ENCODE results near the gene TNNI2.
"Not testable (repeated sequence)": the region's sequence is repeated elsewhere in the genome, so short reads cannot be mapped to it uniquely, and the experiment has no call there.

TNNI2 gene

DNA sequence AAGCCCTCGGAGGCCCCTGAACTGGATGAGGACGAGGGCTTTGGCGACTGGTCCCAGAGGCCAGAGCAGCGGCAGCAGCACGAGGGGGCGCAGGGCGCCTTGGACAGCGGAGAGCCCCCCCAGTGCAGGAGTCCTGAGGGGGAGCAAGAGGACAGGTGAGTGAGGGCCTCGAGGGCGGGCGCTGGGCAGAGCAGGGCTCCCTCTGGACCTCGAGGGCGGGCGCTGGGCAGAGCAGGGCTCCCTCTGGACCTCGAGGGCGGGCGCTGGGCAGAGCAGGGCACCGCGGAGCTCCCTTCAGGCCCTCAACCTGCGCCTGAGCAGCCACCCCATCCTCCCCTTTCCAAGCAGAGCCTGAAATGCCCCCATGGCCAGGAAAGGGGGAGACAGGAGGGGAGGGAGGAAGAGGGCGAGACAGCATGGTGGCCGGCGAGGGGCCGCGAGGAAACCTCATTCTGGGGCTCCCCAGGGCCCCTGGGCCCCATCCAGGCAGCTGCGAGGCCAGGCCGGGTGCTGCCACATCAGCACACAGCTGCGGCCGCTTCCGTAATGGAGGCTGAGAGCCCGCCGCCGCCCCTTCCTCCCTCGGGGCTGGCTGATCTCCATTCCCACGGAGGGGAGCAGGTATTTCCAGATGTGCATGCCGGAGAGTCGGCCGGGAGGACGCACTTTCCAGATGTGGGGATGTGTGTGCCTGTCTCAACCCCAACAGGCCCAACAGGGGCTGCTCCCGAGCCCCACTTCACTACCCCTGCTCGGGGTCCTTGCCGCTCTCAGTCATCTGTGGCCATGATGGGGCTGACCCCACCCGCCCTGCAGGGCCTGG is 42.9 kb downstream of the TNNI2 start:
- Histone ChIP-seq H3K9me3 (ENCODE audit: low read depth, low read length) (no peaks in the 10 kb centered on the region), H3K36me3 (ENCODE audit: insufficient read depth, low read length) (no peaks in the 10 kb centered on the region), H3K27ac (no peak overlapping the region), H3K9ac (ENCODE audit: insufficient read length) (no peak overlapping the region), H3K4me3 (no peak overlapping the region)
- TF ChIP-seq FOXP2 (optimal IDR thresholded peaks at IDR 0.05; ENCODE audit: control extremely low read depth, extremely low read length, insufficient read depth) (no peak), EZH2 (IDR thresholded peaks at IDR 0.05) (no peak), POLR2AphosphoS5 (IDR thresholded peaks at IDR 0.05; ENCODE audit: borderline replicate concordance, low read depth, low read length) (no peak)
- DNase-seq (ENCODE audit: low read depth, low spot score), result no peak

- TF ChIP-seq FOXP2 (optimal IDR thresholded peaks at IDR 0.05; ENCODE audit: control extremely low read depth, extremely low read length, insufficient read depth) (no peak), EZH2 (IDR thresholded peaks at IDR 0.05) (no peak), POLR2AphosphoS5 (IDR thresholded peaks at IDR 0.05; ENCODE audit: borderline replicate concordance, low read depth, low read length) (no peak)
- Histone ChIP-seq H3K27ac (no peak overlapping the region), H3K9ac (ENCODE audit: insufficient read length) (no peak overlapping the region), H3K9me3 (ENCODE audit: low read depth, low read length) (no peaks in the 10 kb centered on the region), H3K36me3 (ENCODE audit: insufficient read depth, low read length) (no peaks in the 10 kb centered on the region), H3K4me3 (no peak overlapping the region)
- peak; percentile 2 for DNase-seq (ENCODE audit: low read depth, low spot score)
These were observed 43.8 kb downstream of the TNNI2 start for GRCh38 chr11:1882265-1883238.

DNA sequence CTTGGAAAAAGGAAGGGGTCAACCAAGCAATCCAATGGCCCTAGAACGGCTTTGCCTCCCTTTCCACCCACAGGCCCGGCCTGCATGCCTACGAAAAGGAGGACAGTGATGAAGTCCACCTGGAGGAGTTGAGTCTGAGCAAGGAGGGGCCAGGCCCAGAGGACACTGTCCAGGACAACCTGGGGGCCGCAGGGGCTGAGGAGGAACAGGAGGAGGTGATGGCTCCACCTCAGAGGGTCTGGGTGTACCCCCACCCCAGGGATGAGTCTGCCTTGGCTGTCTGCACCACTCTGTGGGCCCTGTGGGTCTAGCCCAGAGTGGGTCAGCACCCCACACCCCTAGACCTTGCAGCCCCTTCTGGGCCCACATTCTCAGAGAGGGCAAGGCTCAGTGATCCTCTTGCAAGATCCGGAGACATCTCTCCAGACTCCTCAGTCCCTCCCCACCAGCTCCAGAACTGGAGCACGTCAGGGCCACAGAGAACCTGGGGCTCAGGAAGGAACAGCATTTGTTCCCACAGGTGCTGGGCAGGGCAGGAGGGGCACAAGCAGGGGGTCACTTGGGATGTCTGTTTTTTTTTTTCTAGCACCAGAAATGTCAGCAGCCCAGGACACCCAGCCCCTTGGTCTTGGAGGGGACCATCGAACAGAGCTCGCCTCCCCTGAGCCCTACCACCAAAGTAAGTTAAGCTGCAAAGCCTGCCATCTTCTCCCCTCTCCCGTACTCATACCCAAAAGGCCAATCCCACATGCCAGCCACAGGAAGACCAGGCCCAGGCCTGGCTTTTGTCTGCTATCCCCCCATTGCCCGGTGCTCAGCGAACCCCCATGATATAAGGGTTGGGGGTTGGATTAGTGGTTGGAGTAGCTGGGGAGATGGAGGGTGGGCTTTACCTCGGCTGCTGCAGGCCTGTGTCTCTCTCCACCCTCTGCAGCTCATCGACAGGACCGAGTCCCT is 44.8 kb downstream of the TNNI2 start:
- Histone ChIP-seq H3K9me3 (ENCODE audit: low read depth, low read length) (no peaks in the 10 kb centered on the region), H3K4me3 (no peak overlapping the region)
- DNase-seq (ENCODE audit: low read depth, low spot score), result no peak

GRCh38 chr11:1884303-1884700 is 45.5 kb downstream of the TNNI2 start:
- H3K9me3 ChIP-seq (ENCODE audit: low read depth, low read length), result no peaks in the 10 kb centered on the region
- TF ChIP-seq POLR2AphosphoS5 (IDR thresholded peaks at IDR 0.05; ENCODE audit: borderline replicate concordance, low read depth, low read length) (no peak), FOXP2 (optimal IDR thresholded peaks at IDR 0.05; ENCODE audit: control extremely low read depth, extremely low read length, insufficient read depth) (no peak), EZH2 (IDR thresholded peaks at IDR 0.05) (no peak)
- H3K9ac ChIP-seq (ENCODE audit: insufficient read length), result no peak overlapping the region
- H3K36me3 ChIP-seq (ENCODE audit: insufficient read depth, low read length), result no peaks in the 10 kb centered on the region
- H3K4me3 ChIP-seq, result no peak overlapping the region
- no peak overlapping the region for H3K27ac ChIP-seq
- no peak for DNase-seq (ENCODE audit: low read depth, low spot score)

More for the DNA sequence above, 44.8 kb downstream of the TNNI2 start:
- H3K9ac ChIP-seq (ENCODE audit: insufficient read length), result no peak overlapping the region
- no peaks in the 10 kb centered on the region for H3K36me3 ChIP-seq (ENCODE audit: insufficient read depth, low read length)
- no peak for TF ChIP-seq EZH2 (IDR thresholded peaks at IDR 0.05)
- no peak for TF ChIP-seq POLR2AphosphoS5 (IDR thresholded peaks at IDR 0.05; ENCODE audit: borderline replicate concordance, low read depth, low read length)
- TF ChIP-seq FOXP2 (optimal IDR thresholded peaks at IDR 0.05; ENCODE audit: control extremely low read depth, extremely low read length, insufficient read depth), result no peak
- no peak overlapping the region for H3K27ac ChIP-seq

DNA sequence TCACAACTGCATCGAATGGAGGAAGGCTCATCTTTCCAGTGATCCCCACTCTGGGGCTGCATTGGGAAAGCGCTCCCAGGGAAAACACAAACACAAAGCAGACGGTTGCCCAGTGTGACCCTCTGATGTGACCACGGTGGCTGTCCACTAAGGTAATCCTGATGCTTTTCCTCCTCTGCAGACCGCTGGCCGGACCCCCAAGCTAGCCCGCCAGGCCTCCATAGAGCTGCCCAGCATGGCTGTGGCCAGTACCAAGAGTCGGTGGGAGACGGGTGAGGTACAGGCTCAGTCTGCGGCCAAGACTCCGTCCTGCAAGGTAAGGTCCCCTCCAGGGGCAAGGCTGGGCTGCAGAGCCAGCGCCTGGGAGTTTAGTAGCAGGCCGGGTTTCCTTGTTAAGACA is 47.8 kb downstream of the TNNI2 start:
- not testable (repeated sequence) for H3K36me3 ChIP-seq (ENCODE audit: insufficient read depth, low read length); H3K4me3 ChIP-seq; DNase-seq (ENCODE audit: low read depth, low spot score); H3K9ac ChIP-seq (ENCODE audit: insufficient read length); H3K27ac ChIP-seq; H3K9me3 ChIP-seq (ENCODE audit: low read depth, low read length)

- H3K36me3 ChIP-seq (ENCODE audit: insufficient read depth, low read length), result no peaks in the 10 kb centered on the region
- no peak overlapping the region for H3K27ac ChIP-seq
- no peak for DNase-seq (ENCODE audit: low read depth, low spot score)
- no peak for TF ChIP-seq FOXP2 (optimal IDR thresholded peaks at IDR 0.05; ENCODE audit: control extremely low read depth, extremely low read length, insufficient read depth)
- no peak for TF ChIP-seq EZH2 (IDR thresholded peaks at IDR 0.05)
- no peak for TF ChIP-seq POLR2AphosphoS5 (IDR thresholded peaks at IDR 0.05; ENCODE audit: borderline replicate concordance, low read depth, low read length)
- no peaks in the 10 kb centered on the region for H3K9me3 ChIP-seq (ENCODE audit: low read depth, low read length)
- no peak overlapping the region for H3K4me3 ChIP-seq
- no peak overlapping the region for H3K9ac ChIP-seq (ENCODE audit: insufficient read length)
These were observed 48.9 kb downstream of the TNNI2 start for GRCh38 chr11:1887451-1888346.

DNA sequence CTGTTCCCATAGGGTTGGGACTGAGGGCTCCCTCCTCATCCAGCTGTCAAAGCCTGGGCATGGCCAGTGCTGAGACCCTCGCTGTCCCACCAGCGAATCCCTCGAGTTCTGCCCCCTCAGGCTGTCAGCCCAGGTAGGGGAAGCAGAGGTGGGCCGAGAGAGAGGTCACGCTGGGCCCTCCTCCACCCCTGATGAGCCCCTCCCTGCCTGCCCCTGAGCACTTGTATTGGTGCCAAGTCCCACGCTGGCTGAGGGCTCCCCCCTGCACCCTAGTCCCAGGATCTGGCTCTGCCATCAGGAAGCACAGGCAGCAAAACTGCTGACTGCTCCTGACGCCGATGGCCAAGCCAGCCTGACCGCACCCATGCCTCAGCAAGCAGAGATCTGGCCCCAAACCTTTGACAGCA is 49.6 kb downstream of the TNNI2 start:
- DNase-seq (ENCODE audit: low read depth, low spot score), result no peak
- H3K9ac ChIP-seq (ENCODE audit: insufficient read length), result no peak overlapping the region
- H3K4me3 ChIP-seq, result no peak overlapping the region
- H3K9me3 ChIP-seq (ENCODE audit: low read depth, low read length), result no peaks in the 10 kb centered on the region
- H3K36me3 ChIP-seq (ENCODE audit: insufficient read depth, low read length), result no peaks in the 10 kb centered on the region
- TF ChIP-seq POLR2AphosphoS5 (IDR thresholded peaks at IDR 0.05; ENCODE audit: borderline replicate concordance, low read depth, low read length) (no peak), FOXP2 (optimal IDR thresholded peaks at IDR 0.05; ENCODE audit: control extremely low read depth, extremely low read length, insufficient read depth) (no peak), EZH2 (IDR thresholded peaks at IDR 0.05) (no peak)
- no peak overlapping the region for H3K27ac ChIP-seq
